ENCODE measurements around the gene PDGFB. TPM values are rescaled to one million over a fixed set of nuclear protein-coding genes. Genes with fewer than 3 reads are reported as not detected.

PDGFB gene
- total RNA-seq, 2 donors from 2014 or later: 9.9 to 16.4 TPM

DNA sequence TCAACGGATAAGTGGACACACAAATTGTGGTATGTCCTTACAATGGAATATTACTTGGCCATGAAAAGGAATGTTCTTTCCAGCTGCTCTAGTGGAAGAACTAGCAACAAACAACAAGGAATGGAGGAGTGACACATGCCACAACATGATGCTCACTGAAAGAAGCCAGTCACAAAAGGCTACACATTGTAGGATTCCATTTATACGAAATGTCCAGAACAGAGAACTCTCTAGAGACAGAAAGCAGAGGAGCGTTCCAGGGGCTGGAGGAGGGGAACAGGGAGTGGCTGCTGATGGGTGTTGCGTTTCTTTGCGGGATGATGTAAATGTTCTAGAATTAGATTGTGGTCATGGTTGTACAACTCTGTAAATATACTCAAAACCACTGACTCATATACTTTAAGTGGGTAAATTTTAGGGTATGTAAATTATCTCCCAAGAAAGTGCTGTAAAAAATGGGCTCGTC lies 32.4 kb upstream of the PDGFB start:
- no peak for DNase-seq (ENCODE audit: low spot score)
- H3K4me3 ChIP-seq: no peak overlapping the region
- no peak overlapping the region for H3K27ac ChIP-seq
- intact Hi-C loops (cut with DNase I): no loop called here
- H3K9me3 ChIP-seq: no peaks in the 10 kb centered on the region
- no peak for TF ChIP-seq POLR2A (IDR thresholded peaks at IDR 0.05)
- TF ChIP-seq, protein P1, sequence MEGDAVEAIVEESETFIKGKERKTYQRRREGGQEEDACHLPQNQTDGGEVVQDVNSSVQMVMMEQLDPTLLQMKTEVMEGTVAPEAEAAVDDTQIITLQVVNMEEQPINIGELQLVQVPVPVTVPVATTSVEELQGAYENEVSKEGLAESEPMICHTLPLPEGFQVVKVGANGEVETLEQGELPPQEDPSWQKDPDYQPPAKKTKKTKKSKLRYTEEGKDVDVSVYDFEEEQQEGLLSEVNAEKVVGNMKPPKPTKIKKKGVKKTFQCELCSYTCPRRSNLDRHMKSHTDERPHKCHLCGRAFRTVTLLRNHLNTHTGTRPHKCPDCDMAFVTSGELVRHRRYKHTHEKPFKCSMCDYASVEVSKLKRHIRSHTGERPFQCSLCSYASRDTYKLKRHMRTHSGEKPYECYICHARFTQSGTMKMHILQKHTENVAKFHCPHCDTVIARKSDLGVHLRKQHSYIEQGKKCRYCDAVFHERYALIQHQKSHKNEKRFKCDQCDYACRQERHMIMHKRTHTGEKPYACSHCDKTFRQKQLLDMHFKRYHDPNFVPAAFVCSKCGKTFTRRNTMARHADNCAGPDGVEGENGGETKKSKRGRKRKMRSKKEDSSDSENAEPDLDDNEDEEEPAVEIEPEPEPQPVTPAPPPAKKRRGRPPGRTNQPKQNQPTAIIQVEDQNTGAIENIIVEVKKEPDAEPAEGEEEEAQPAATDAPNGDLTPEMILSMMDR (IDR thresholded peaks at IDR 0.05): no peak
- TF ChIP-seq POLR2AphosphoS5 (IDR thresholded peaks at IDR 0.05): no peak
- 67% methylated on average over 6 of the region's 6 CpGs for WGBS
- H3K36me3 ChIP-seq: no peaks in the 10 kb centered on the region
- no peaks in the 10 kb centered on the region for H3K27me3 ChIP-seq (replicated peaks; ENCODE audit: insufficient read depth)
- no peaks in the 10 kb centered on the region for H3K4me1 ChIP-seq (replicated peaks)

DNA sequence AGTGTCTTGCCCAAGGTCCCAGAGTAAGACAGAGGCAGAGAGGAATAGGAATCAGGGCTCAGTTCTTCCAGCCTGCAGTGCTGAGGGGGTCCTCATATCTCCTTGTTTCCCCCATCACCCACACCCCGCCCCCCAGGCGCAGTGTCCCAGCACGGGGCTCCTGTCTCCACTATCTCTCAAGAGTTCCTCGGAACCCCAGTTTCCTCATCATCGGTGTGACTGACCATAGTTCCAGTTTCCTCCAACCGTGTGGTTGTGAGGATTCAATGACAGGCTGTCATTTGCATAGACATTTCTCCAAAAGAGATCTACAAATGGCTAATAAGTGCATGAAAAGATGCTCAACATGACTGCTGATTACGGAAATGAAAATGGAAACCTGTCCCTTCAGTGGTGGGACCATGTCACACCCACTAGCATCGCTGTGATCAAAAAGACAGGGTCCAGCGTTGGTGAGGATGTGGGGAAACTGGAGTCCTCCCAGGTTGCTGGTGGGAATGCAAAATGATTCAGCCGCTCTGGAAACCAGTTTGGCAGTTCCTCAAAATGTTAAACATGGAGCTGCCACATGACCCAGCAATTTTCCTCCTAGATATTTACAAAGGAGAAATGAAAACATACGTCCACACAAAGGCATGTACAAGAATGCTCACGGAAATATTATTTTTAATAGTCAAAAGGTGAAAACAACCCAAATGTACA lies 31.8 kb upstream of the PDGFB start:
- H3K9me3 ChIP-seq: no peaks in the 10 kb centered on the region
- TF ChIP-seq POLR2AphosphoS5 (IDR thresholded peaks at IDR 0.05): no peak
- H3K4me3 ChIP-seq: no peak overlapping the region
- no peaks in the 10 kb centered on the region for H3K4me1 ChIP-seq (replicated peaks)
- no peak overlapping the region for H3K27ac ChIP-seq
- WGBS: 84% methylated on average over 12 of the region's 12 CpGs
- no peak for DNase-seq (ENCODE audit: low spot score)
- intact Hi-C loops (cut with DNase I): no loop called here
- H3K36me3 ChIP-seq: no peaks in the 10 kb centered on the region
- H3K27me3 ChIP-seq (replicated peaks; ENCODE audit: insufficient read depth): no peaks in the 10 kb centered on the region

DNA sequence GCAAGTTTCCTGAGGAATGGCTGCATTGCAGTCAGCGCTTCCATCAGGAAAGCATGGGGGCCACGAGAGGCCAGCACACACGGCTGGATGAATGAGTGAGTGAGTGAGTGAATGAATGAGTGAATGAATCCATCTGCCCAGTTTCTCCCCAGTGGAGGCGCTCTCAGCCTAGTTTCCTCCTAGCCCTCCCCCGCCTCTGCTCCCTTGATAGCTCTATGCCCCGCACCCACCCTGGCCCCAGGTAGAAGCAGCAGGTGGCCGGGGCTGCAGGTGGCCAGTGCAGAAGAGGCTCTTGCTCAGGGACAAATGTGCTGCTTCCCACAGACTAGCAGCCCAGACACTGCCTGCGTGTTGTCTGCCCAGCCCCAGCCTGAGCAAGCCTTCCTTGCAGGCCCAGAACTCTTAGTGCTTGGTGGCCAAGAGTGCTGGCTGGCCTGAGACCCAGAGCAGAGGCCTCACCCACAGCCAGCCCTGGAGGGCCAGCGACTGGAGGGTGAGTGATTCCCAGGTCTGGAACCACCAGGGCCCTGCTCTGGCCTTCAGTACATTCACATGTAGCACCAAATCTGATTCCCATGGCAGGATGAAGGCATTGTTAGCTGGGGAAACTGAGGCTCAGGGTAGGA lies 31.1 kb upstream of the PDGFB start:
- WGBS: 88% methylated on average over 9 of the region's 9 CpGs
- intact Hi-C loops (cut with DNase I): no loop called here

DNA sequence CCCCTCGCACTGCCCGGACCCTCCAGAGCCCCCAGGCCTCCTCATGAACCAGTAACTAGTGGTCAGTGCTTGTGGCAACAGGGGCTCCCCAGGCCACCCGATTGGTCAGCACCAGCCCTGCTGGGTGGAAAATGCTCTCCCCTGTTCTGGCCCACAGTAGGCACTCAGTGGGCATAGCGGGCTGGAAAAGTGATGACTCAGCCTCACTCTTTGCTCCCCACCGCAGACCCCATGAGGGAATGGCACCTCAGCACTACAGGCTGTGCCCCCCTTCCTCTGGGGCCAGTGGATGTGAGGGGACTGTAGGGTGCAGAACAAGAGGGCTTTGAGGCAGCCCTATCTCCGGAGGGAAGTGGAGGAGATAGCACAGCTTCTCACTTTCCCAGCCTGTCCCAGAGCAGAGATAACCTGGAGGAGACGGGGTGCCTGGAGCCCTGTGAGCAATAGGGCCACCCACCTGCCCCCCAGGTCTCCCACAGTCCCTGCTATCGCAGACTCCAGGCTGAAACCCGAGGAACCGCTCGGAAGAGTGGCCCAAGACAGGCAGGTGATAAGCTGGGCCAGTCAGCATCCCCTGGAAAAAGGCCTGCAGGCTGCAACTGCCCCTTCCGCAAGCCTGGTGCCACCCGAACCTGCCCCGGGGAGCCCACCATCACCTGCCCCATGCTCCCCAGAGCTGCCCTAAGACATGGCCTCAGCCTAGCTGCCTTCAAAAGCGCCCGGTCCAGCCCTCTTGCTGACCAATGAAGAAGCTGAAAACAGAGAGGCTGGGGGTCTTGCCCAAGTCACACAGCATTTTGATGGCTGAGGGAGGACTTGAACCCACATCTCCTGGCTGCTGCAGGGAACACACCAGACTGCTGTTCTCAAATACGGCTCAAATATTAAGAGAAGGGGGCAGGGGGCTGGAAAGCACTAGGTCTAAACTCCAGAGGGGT lies 29.4 kb upstream of the PDGFB start:
- TF ChIP-seq, protein P1 (IDR thresholded peaks at IDR 0.05): no peak
- TF ChIP-seq POLR2A (IDR thresholded peaks at IDR 0.05) (no peak), POLR2AphosphoS5 (IDR thresholded peaks at IDR 0.05) (no peak)
- no peak overlapping the region for H3K27ac ChIP-seq
- no peak for DNase-seq (ENCODE audit: low spot score)
- no peak overlapping the region for H3K4me3 ChIP-seq
- no peaks in the 10 kb centered on the region for H3K4me1 ChIP-seq (replicated peaks)
- WGBS: 90% methylated on average over 16 of the region's 17 CpGs
- H3K27me3 ChIP-seq (replicated peaks; ENCODE audit: insufficient read depth): no peaks in the 10 kb centered on the region
- H3K36me3 ChIP-seq: no peaks in the 10 kb centered on the region
- no peaks in the 10 kb centered on the region for H3K9me3 ChIP-seq
- intact Hi-C loops (cut with DNase I): no loop called here

More for the DNA sequence above, 31.1 kb upstream of the PDGFB start:
- H3K27ac ChIP-seq: no peak overlapping the region
- no peaks in the 10 kb centered on the region for H3K27me3 ChIP-seq (replicated peaks; ENCODE audit: insufficient read depth)
- no peak for DNase-seq (ENCODE audit: low spot score)
- H3K36me3 ChIP-seq: no peaks in the 10 kb centered on the region
- no peak overlapping the region for H3K4me3 ChIP-seq
- H3K9me3 ChIP-seq: no peaks in the 10 kb centered on the region
- TF ChIP-seq, protein P1 (IDR thresholded peaks at IDR 0.05): no peak
- TF ChIP-seq POLR2A (IDR thresholded peaks at IDR 0.05) (no peak), POLR2AphosphoS5 (IDR thresholded peaks at IDR 0.05) (no peak)
- H3K4me1 ChIP-seq (replicated peaks): no peaks in the 10 kb centered on the region

DNA sequence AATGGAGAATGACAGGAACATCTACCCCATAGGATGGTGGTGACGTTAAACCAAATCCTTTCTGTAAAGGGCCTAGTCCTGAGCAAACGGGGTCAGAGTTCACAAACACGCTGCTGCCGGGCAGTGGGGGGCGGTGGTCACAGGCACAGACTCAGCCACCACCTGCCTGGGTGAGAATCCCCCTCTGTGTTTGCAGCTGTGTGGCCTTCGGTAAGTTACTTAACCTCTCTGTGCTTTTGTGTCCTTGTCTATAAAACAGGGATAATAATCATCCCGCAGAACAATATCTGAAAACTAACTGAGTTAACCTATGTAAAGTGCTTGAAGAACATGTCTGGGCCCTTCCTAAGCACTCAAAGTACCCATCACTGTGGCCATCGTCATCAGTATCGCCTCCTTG lies 26.0 kb upstream of the PDGFB start:
- no peaks in the 10 kb centered on the region for H3K9me3 ChIP-seq
- DNase-seq (ENCODE audit: low spot score): no peak
- intact Hi-C loops (cut with DNase I): no loop called here
- H3K27me3 ChIP-seq (replicated peaks; ENCODE audit: insufficient read depth): no peaks in the 10 kb centered on the region
- H3K4me1 ChIP-seq (replicated peaks): no peaks in the 10 kb centered on the region
- WGBS: 94% methylated on average over 9 of the region's 9 CpGs
- no peak overlapping the region for H3K27ac ChIP-seq
- no peak overlapping the region for H3K4me3 ChIP-seq
- TF ChIP-seq, protein P1 (IDR thresholded peaks at IDR 0.05): no peak
- no peak for TF ChIP-seq POLR2A (IDR thresholded peaks at IDR 0.05)
- no peak for TF ChIP-seq POLR2AphosphoS5 (IDR thresholded peaks at IDR 0.05)
- H3K36me3 ChIP-seq: no peaks in the 10 kb centered on the region

All from prostate gland (tissue), 2 donors.